NCI-H524 treated with DMSO at 0.1 percent for 48 hours (cell line): ENCODE data around the gene FMC1.
"Not testable (repeated sequence)": the region's sequence is repeated elsewhere in the genome, so short reads cannot be mapped to it uniquely, and the experiment has no call there.

Source experiments
- DNase-seq: peaks from one replicate; lab custom pipeline; 2025; lab: John Stamatoyannopoulos, UW

FMC1 gene

DNA sequence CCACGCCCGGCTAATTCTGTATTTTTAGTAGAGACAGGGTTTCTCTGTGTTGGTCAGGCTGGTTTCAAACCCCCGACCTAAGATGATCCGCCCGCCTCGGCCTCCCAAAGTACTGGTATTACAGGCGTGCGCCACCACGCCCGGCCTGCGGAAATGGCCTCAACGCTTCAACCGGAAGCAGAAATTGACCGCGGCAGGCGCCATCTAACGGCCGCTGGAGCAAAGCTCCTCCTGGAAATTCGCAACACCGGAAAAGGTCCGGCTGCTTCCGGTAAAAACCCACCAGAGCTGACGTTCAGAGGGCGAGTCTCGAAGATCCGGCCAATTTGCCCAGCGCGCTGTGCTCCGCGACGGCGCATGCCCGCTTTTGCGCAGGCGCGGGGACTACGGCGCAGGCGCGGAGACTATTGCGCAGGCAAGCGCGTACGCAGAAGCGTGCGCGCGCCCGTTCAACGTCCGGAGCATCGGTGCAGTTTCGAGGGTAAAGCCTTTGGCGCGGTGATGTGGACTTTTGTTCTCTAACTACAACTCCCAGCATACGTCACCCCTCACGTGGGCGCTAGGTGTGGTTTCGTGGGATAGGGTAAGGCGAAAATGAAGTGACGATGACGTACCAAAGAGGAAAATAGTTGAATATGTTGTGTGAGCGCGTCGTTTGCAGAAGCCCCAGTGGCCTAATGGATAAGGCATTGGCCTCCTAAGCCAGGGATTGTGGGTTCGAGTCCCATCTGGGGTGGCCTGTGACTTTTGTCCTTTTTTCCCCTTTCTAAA lies 915 bp upstream of the FMC1 start:
- peak; percentile 96 for DNase-seq

DNA sequence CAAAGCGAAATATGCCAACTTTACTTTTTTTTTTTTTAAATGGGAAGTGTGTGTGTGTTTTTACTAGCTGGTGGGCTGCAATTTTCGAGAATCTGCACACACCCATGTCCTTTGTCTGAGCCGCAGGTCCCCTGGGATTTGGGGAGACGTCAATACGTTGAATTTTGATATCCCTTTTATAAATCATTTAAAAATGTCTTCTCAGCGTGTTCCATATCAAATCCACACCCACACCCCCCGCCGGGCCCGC lies 404 bp upstream of the FMC1 start:
- peak; percentile 70 for DNase-seq

DNA sequence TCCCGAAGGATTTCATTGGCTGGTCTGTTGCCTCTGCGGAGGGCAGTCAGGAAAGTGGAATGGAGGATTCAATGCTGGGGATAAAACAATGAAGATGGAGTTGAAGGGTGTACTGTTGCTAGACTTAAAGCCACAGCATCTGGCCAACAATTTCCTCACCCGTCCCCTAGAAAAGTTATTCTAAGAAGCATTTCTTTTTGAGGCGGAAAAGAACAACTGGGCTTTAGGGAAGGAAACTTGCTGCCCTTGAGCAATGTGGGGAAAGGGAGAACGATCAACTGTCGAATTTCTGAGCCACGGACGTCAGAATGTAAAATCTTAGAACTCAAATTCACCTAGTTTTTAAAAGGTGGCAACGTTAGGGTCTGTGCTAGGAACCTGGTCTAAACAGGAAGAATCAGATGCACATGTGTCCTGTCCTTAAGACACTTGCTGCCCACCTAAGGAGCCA lies 664 bp downstream of the FMC1 start:
- no peak for DNase-seq

DNA sequence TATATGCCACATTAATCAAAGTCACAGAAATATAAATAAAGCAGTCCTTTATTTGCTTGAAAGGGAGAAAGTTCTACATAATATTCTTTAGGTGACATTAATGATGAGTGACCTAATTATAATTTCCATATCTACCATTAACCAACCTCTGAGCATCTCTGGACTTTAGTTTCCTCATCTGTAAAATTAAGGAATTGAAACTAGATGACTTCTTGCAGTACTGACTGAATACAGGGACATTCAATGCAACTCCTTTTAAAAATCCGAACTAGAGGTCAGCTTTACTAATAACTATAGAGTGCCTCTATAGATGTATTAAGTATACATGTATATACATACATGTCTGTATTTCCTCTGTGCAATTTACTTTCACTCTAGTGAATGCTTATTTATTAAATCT lies 3.9 kb downstream of the FMC1 start:
- DNase-seq = no peak

DNA sequence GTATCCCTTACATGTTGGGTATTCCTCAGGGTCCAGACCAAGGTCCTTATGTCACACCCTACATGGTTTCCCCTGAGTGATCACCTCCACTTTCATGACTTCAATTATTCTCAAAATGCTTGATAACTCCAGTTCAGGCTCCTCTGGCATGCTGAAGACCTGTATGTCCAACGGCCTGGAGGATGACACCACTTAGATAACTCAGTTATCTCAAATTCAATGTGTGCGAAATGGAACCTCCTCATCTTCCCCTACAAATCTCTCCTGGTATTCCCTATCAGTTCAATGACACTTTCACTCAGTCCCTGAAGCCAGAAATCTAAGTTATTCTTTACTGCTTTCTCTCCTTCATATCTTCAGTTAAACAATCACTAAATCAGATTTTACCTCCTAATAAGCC lies 9.9 kb downstream of the FMC1 start:
- no peak for DNase-seq

DNA sequence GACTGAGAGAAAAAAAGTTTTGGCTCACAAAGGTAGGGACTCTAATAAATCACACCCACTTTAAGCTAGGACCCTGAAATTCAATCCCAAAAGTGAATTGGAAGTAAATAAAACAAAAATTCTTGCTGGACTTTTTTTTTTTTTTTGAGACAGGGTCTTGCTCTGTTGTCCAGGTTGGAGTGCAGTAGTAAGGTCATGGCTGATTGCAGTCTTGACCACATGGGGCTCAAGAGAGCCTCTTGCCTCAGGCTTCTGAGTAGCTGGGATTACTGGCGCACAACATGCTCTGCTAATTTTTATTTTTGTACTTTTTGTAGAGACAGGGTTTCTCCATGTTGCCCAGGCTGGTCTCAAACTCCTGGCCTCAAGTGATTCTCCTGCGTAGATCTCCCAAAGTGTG lies 13.6 kb downstream of the FMC1 start:
- no peak for DNase-seq

DNA sequence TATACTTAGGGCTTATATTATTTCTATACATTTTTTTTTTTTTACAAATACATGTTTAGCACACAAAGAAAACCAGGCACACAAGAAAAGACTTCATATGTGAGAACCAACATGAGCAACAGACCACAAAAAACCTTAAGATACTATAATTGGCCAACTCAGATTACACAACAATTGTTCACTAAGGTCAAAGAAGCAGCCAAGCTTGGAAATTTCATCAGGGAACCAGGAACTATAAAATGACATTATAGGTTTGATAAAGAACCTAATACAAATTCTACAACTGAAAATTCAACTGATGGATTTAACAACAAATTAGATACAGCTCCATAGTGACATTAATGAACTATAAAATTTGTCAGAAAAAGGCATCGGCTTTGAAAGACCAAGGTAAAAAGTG lies 14.2 kb downstream of the FMC1 start:
- no peak for DNase-seq

DNA sequence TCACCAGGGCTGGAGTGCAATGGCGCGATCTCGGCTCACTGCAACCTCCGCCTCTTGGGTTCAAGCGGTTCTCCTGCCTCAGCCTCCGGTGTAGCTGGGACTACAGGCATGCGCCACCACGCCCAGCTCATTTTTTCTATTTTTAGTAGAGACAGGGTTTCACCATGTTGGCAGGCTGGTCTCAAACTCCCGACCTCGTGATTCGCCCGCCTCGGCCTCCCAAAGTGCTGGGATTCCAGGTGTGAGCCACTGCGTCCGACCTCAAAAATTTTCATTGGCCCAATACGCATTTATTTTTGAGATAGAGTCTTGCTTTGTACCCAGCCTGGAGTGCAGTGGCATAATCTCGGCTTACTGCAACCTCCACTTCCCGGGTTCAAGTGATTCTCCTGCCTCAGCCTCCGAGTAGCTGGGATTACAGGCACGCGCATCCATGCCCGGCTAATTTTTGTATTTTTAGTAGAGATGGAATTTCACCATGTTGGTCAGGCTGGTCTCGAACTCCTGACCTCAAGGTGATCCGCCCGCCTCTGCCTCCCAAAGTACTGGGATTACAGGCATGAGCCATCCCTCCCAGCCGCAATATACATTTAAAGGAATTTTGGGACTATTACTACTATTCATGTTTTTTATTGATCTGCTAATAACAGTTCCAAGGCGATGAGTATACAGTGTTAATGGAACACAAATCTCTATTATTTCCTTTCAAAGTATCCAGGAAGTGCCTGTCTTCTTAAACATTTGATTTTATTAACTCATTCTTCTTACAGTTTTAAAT lies 16.8 kb downstream of the FMC1 start:
- not testable (repeated sequence) for DNase-seq

DNA sequence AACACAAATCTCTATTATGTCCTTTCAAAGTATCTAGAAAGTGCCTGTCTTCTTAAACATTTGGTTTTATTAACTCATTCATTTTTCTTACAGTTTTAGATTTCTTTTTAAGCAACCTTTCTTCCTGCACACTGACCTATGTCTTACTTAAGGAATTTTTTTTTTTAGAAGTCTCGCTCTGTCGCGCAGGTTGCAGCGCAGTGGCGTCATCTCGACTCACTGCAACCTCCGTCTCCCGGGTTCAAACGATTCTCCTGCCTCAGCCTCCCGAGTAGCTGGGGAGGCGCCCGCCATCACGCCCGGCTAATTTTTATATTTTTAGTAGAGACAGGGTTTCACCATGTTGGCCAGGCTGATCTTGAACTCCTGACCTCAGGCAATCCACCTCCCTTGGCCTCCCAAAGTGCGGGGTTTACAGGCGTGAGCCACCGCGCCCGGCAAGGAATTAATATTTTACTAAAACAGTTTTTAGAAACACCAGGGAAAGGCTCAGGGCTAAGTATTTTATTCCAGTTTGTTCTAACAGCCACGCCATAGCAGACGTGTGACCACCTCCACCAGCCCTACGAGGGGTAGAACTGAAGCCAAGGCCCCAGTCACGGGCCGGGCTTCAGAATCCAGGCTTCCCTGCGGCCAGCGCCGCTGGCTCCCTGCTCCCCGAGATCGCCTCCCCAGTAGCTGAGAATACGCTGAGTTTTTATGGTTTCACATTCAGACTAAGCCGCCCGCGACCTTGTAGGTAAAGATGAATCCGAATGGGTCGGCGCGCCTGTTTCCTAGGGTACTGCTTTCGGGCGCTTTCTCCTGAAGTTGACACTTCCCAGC lies 17.6 kb downstream of the FMC1 start:
- no peak for DNase-seq

DNA sequence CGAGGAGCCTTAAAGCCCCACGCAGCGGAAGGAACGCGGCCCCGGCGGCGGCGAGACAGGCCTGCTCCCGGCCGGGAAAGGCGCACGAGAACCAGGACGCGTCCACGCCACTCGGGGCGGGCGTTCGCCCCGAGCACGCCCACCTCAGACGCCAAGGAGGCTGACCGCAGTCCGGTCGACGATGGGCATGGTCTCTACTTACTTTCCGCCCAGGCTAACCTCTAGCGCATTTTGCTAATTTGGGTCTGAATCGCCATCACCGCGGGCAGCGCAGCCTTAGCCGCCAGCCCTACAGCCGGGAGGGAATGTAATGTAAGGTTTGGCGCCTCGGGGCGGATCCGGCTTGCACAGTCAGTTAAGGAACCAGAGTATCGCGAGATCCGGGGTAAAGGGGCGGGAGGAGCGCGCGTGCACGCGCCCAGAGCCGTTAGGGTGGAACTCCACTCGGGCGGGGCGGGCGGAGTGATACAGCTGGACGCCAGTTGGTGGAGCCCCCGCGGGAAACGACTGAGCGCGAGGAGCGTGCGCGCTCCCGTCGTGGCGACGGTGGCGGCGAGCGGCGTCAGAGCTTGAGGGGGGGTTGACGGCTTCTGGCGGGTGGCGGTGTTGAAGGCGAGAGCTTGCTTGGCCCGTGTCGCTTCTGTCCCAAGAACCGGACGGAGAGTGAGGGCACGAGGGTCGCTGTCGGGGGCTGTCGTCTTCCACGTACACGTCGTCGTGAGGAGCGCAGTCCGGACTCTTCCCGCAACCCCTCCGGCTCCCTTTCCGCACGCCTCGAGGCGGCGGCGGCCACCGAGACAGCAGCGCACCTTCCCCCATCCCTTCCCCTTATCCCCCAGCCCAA lies 18.5 kb downstream of the FMC1 start, which contains the start of gene LUC7L2:
LUC7L2 (plus strand) TSS at position 529 of the 844 bp plus-strand sequence. CDS start 368 bp downstream, outside the sequence.
- peak; percentile 91 for DNase-seq

DNA sequence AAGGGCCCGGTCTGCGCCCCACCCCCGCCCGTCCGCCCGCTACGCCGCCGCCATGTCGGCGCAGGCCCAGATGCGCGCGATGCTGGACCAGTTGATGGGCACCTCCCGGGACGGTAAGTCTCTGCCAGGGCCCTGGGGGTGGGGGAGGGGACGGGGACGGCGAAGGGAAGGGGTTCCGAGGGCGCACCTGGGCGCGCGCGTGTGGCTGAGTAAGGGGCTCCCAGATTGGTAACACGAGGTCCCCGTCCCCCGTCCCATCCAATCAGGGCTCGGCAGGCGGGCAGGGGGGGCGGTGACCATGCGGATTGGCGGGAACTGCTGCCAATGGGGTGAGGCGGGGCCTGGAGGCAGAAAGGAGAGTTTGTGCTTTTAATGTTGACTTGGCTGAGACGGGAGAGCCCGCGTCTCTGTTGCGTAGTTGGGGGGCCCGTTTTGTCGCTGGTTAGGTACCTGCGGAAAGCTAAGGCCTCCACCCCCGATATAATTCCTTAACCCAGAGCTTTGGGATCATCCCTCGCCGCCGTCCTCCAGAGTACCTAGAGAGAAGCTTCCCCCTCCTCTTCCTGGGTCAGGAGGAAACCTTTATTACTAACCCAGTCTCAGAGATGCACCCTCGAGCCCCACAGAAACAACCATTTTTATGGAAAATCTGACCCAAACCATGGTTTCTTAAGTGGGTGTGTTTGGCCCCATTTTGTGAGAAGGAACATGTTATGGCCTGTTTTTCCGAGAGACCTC lies 19.2 kb downstream of the FMC1 start:
- peak; percentile 81 for DNase-seq

DNA sequence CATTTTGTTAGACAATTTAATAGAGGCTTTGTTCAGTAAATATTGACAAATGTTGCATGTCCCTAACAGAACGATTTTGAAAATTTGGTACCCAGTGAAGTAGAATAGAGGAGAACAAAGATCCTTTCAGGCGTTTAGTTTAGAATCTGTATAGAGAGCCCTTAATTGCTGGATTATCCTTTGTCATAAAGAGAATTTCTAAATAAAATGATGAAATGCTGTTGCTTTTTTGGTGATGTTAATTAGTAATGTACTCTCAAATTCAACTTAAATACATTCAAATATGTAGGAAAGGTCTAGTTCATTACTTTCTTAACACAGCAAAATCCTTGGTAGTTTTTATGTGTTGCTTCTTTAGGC lies 19.8 kb downstream of the FMC1 start:
- DNase-seq = no peak

DNA sequence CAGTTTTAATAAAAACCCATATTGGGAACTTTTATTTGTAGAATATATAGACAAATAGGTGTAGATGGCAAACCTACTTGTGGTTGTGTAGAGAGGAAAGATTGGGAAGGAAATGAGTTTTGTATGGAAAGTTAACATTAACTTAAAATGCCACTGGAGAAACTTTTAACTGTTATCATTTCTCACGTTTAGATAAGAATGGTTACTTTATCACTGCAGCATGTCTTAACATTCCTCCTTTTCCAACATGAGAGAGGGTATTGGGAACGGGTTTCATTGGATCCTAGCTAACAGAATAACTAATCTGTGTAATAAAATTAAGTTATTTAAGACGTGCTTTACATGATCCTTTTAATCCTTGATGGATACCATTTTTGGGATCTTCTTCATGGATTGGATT lies 20.4 kb downstream of the FMC1 start:
- no peak for DNase-seq

DNA sequence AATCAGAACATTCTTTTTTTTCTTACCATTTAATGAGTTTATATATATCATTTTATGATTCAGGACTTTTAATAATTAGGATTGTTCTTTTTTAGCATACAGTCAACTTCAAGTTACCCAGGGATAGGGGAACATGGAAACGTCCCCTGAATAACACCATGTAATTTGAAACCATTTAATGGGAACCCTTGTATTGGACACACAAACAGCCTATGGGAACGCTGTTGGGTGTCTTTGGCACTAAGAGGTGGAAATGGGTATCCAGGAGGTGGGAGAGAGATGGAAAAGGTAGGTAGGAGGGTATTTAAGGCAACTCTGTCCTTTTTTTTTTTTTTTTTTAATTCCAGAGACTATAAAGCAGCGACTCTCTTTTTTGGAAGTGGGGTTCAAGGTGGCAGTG lies 21.2 kb downstream of the FMC1 start:
- no peak for DNase-seq

DNA sequence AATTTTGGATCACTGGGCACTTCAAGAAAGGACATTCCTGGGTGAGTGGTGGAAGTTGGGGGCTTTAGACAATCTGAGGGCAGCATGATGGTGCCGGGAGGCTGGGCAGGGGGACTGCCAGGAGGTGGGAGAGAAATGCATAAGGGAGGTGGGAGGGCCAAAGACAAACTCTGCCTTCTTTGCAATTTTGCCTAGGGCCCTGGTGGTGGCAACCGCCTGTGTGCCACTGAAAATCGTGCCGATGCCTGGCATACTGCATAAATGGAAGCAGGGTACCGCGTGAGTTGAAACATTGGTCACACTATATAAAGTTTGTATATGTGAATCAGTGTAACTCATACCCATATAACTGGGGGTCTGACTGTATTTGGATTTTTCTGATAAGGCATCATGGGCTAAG lies 21.8 kb downstream of the FMC1 start:
- DNase-seq = no peak

DNA sequence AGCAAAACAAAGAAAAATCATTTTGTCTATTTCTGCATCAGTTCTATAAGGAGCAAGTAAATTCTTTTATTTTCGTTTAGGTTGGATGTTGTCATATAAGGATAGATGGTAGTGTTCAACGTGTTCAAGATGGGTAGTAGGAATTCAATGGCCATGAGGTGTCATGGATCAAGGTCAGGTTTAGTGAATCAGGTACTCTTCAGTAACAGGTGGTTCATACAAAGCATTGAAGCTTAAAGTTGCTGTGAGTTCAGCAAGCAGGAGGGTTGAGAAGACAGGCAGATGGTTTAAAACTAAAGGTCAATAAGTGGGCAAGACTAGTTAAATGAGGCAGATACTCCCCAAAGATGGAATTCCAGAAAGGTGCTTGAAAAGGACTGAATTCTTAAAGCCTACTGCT lies 24.2 kb downstream of the FMC1 start:
- no peak for DNase-seq

DNA sequence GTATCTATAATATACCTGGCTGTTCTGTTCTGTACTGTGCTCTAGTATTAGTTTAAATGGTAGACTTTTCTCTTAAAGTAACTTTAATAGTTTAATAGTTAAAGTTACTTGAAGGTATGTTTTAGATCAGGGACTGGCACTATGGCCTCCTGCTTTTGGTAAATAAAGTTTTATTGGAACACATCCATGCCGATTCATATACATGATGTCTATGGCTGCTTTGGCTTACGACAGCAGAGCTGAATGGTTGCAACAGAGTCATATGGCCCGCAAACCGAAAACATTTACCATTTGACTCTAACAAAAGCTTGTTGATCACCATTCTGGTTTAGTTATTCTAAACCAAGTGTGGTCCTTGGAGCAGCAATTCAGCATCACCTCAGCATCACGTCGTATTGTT lies 25.3 kb downstream of the FMC1 start:
- DNase-seq = no peak

DNA sequence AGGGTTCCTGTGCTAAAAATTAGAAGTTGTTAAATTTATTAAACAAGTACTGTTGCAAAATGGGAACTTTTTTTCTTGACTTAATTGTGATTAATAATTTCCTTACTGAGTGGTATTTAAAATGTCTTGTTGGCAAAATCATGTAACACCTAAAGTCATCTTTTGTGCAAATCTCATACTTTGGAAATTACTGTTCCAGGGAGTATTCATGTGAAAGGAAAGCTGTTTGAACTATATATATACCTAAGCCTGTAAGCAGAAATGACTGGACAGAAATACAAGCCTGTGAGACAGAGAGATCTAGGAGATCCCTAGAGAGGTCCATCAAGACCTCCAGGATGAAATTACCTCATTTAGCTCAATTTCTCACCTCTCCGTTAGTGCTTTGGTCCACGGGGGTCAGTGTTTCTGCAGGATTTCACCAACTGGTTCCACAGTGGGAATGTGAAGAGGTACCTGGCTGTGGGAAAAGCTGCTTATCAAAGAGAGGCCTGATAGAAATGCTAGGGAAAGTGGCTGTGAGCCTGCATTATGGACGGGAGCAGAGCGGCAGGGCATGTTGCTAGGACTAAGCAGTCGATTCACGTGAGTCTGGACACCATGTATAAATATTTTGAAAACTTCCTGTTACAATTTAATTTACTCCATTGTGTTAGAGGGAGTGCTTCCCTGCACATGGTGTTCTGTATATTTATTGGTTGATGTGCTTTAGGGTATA lies 26.5 kb downstream of the FMC1 start:
- DNase-seq = no peak

DNA sequence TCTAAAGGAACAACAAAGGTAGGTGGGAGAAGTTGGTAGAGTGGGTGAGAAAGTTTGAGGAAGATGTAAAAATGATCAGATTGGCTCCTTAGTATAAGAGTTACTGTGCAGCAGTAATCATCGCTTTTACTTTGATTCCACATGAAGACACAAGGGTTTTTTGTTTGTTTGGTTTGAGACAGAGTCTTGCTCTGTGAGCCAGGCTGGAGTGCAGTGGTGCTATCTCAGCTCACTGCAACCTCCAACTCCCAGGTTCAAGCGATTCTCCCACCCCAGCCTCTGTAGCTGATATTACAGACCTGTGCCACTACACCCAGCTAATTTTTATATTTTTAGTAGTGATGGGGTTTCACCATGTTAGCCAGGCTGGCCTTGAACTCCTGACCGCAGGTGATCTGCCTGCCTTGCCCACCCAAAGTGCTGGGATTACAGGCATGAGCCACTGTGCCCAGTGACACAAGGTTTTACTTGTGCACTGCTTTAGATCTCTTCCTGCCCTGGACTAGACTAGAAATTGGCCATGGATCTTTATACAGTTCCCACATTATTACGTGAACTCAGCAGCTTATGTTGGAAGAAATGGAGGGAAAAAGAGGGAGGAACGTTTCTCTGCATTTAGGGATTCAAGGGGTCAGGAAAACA lies 29.3 kb downstream of the FMC1 start:
- no peak for DNase-seq

DNA sequence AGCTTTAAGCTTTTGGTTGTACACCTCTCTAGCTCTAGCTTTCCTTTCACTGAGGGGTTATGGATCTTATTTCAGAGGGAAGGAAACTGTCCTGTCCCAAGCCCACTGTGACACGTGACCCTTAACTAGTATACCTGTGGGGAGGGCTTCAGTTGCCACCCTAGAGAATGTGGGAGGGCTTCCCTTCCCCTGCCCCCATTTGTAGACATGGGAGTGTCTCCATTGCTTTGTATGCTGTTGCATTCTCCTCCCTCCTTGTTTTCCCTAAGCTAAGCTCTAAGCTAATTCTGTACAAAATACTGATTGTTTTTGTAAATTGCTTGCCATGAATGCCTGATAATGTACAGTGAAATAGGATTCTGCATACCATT lies 29.8 kb downstream of the FMC1 start:
- no peak for DNase-seq
